Keratinocyte (primary cell): ENCODE results near the gene ZBTB7B. TPM values are rescaled to one million over a fixed set of nuclear protein-coding genes. Genes with fewer than 3 reads are reported as not detected.
A peak's percentile ranks its signal among the peaks of the same experiment; 100 is the strongest.

Experiments used
- DNase-seq: peaks from one replicate; pipeline ENCODE4 v3.0.0-alpha.2; 2011; ENCODE audit warnings: low read depth, missing footprints, low spot score
- FAIRE-seq: peaks from 2 replicates; lab custom pipeline; 2011; peaks lifted over from hg19 to GRCh38; lab: Jason Lieb, UNC
- H2AFZ ChIP-seq: 2 replicates; pipeline ENCODE4 v1.6.0; 2012; ENCODE audit warnings: low read length, control low read depth, inconsistent platforms; ENCODE audit not compliant: control insufficient read depth
- H3K27ac ChIP-seq: 2 replicates; pipeline ENCODE4 v1.5.1; 2011; ENCODE audit warnings: low read length; ENCODE audit not compliant: control insufficient read depth, insufficient read depth
- H3K27me3 ChIP-seq: 3 replicates; pipeline ENCODE4 v1.6.0; 2011; ENCODE audit warnings: low read length; ENCODE audit not compliant: control insufficient read depth, insufficient read depth; ENCODE audit errors: extremely low read depth
- H3K36me3 ChIP-seq, 2 experiments: 2 replicates in 1 of 2; 3 replicates in 1 of 2; pipeline ENCODE4 v1.5.1; 2011; ENCODE audit warnings: low read length in 2 of 2, mild to moderate bottlenecking in 1 of 2; ENCODE audit not compliant: control insufficient read depth in 2 of 2, insufficient read depth in 2 of 2; ENCODE audit errors: extremely low read depth in 1 of 2
- H3K4me1 ChIP-seq: 3 replicates; pipeline ENCODE4 v1.5.1; 2011; ENCODE audit warnings: low read length; ENCODE audit not compliant: control insufficient read depth, insufficient read depth; ENCODE audit errors: extremely low read depth
- H3K4me2 ChIP-seq: 3 replicates; pipeline ENCODE4 v1.6.0; 2011; ENCODE audit warnings: low read depth, low read length; ENCODE audit not compliant: control insufficient read depth, insufficient read depth; ENCODE audit errors: extremely low read depth
- H3K4me3 ChIP-seq, 3 experiments: fragments of 200-600 bp in 1 of 3; sonication (generic) in 1 of 3; 2 replicates in 2 of 3; 3 replicates in 1 of 3; pipeline ENCODE4 v1.5.1; 2011 to 2016; ENCODE audit warnings: low read length in 3 of 3, mild to moderate bottlenecking in 3 of 3, control low read depth in 2 of 3, inconsistent platforms in 1 of 3, low read depth in 1 of 3, mixed read lengths in 1 of 3, mixed run types in 1 of 3, moderate library complexity in 1 of 3; ENCODE audit not compliant: control insufficient read depth in 2 of 3, insufficient read depth in 2 of 3; ENCODE audit errors: extremely low read depth in 1 of 3
- H3K79me2 ChIP-seq: 2 replicates; pipeline ENCODE4 v1.6.0; 2012; ENCODE audit warnings: low read length; ENCODE audit not compliant: control insufficient read depth, insufficient read depth
- H3K9ac ChIP-seq: 3 replicates; pipeline ENCODE4 v1.6.0; 2011; ENCODE audit warnings: low read length; ENCODE audit not compliant: control insufficient read depth, insufficient read depth; ENCODE audit errors: extremely low read depth
- H3K9me1 ChIP-seq: 3 replicates; pipeline ENCODE4 v1.6.0; 2011; ENCODE audit warnings: low read length; ENCODE audit not compliant: control insufficient read depth, insufficient read depth; ENCODE audit errors: extremely low read depth
- H3K9me3 ChIP-seq: 2 replicates; pipeline ENCODE4 v1.5.1; 2012; ENCODE audit warnings: low read depth, low read length; ENCODE audit not compliant: control insufficient read depth
- H4K20me1 ChIP-seq: 3 replicates; pipeline ENCODE4 v1.6.0; 2011; ENCODE audit warnings: low read length; ENCODE audit not compliant: control insufficient read depth, insufficient read depth; ENCODE audit errors: extremely low read depth
- CTCF ChIP-seq, 3 experiments: IDR thresholded peaks in 1 of 3; conservative IDR thresholded peaks in 1 of 3; optimal IDR thresholded peaks in 1 of 3; 2 replicates in 2 of 3; 3 replicates in 1 of 3; pipeline versions ENCODE3 to v1.5.1; 2011; ENCODE audit warnings: low read length in 3 of 3, mild to moderate bottlenecking in 3 of 3, moderate library complexity in 2 of 3, control low read depth in 1 of 3, inconsistent platforms in 1 of 3; ENCODE audit not compliant: insufficient read depth in 2 of 3; ENCODE audit errors: extremely low read depth in 1 of 3
- EZH2 ChIP-seq: IDR thresholded peaks from one replicate; pipeline ENCODE4 v1.6.1; 2012; ENCODE audit warnings: inconsistent platforms, mild to moderate bottlenecking, low read length, moderate library complexity
- dilution Hi-C: fragments of 300-500 bp; cut with MboI; formaldehyde crosslinking; loops from one replicate; pipeline ENCODE4 v1.7.0; 2020; ENCODE audit warnings: low sequenced_read_pairs; ENCODE audit not compliant: extremely low pct_ligation_motif_present
- polyA plus RNA-seq, 5 experiments: library from polyadenylated mRNA; depleted of rRNA in 3 of 5; stranded (reverse) in 3 of 5; stranded (forward) in 1 of 5; unstranded in 1 of 5; fragments of >200 nt; gene quantifications; 1 replicate in 1 of 5; 2 replicates in 3 of 5; 3 replicates in 1 of 5; pipeline versions ENCODE4 v1.2.1 to v1.2.3, GENCODE V29; 2011 to 2012; ENCODE audit warnings: missing spikeins in 2 of 5, low read depth in 1 of 5, low replicate concordance in 1 of 5

The ZBTB7B gene
- polyA plus RNA-seq, 1 donor (not counting 4 experiments of a cell fraction or from before 2014, with no cell fraction given): 20.9 TPM

GRCh38 chr1:155051777-155052398 lies 49.3 kb downstream of the ZBTB7B start:
- Histone ChIP-seq H3K9ac (peak overlapping the region; percentile 84), H3K27ac (peak overlapping the region; percentile 77)

DNA sequence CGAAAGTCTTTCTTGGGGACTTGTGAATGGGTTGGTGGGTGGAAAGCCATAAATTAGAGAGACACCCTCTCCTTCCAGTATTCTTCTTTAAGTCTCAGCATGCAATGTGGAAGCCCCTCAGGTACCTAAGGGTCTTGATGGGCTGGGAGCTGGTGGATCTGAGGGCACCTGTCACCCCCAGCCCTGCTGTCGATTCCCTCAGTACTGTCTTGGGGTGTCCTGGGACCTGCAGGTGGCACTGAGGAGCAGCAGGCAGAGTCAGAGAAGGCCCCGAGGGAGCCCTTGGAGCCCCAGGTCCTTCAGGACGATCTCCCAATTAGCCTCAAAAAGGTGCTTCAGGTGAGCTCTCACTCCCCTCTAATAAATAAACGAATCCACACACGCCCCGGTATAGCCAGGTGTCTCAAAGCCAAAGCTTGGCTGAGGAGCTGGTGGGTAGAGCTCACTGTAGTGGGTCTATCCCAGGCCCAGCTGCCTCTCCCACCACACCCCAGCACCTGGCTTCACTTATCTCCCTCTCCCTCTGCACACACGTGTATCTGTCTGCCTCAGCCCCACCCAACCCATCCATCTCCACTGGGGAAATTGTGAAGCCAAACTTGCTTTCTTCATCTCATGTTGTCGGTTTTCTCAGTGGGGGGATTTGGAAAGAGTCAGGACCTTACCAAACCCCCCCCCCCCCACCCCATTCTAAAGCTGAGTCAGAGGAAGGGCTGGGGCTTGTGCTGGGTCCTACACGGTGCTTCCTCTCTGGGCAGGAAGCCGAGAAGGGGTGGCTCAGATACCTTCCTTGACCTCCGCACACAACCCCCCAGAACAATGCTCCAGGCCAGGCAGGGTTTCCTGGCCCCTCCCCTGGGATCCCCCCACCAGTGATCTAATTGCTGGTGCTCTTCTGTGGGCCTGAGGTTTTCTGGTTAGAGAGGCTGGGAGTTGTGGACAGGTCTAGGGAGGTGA lies 50.1 kb downstream of the ZBTB7B start:
- DNase-seq (no peak), FAIRE-seq (peak; percentile 43)
- dilution Hi-C loops: no loop called here
- H3K9me1 ChIP-seq: no peaks in the 10 kb centered on the region
- peak overlapping the region; percentile 77 for H3K27ac ChIP-seq
- H2AFZ ChIP-seq: no peak overlapping the region
- H3K27me3 ChIP-seq: no peaks in the 10 kb centered on the region
- H3K4me1 ChIP-seq: peaks cover 27% of the 10 kb centered on the region
- H3K79me2 ChIP-seq: peaks cover 33% of the 10 kb centered on the region
- peak overlapping the region; percentile 95 for H3K4me2 ChIP-seq
- peak overlapping the region; percentile 75 to 93 (median 91) for H3K4me3 ChIP-seq
- peak overlapping the region; percentile 84 for H3K9ac ChIP-seq
- no peaks in the 10 kb centered on the region for H4K20me1 ChIP-seq
- H3K9me3 ChIP-seq: no peaks in the 10 kb centered on the region
- TF ChIP-seq CTCF (optimal IDR thresholded peaks at IDR 0.05 in 1 of 3, IDR thresholded peaks at IDR 0.05 in 1 of 3, conservative IDR thresholded peaks at IDR 0.05 in 1 of 3; ENCODE audit: extremely low read depth in 1 of 3, insufficient read depth in 2 of 3, low read length in 3 of 3): peak in 2 of 3 experiments; percentile 58 to 69
- TF ChIP-seq EZH2: no peak
- peaks cover 22 to 26% of the 10 kb centered on the region in 2 experiments for H3K36me3 ChIP-seq

More at GRCh38 chr1:155051777-155052398, 49.3 kb downstream of the ZBTB7B start:
- H3K36me3 ChIP-seq: peaks cover 15 to 19% of the 10 kb centered on the region in 2 experiments
- peak overlapping the region; percentile 95 for H3K4me2 ChIP-seq
- H2AFZ ChIP-seq: peak overlapping the region; percentile 22
- dilution Hi-C loops: no loop called here
- H3K4me3 ChIP-seq: peak overlapping the region; percentile 75 to 93 (median 91)
- H3K27me3 ChIP-seq: no peaks in the 10 kb centered on the region
- H3K9me1 ChIP-seq: no peaks in the 10 kb centered on the region
- DNase-seq: no peak
- peak; percentile 5 for FAIRE-seq
- H4K20me1 ChIP-seq: no peaks in the 10 kb centered on the region
- H3K4me1 ChIP-seq: peaks cover 27% of the 10 kb centered on the region
- no peaks in the 10 kb centered on the region for H3K9me3 ChIP-seq
- peaks cover 33% of the 10 kb centered on the region for H3K79me2 ChIP-seq
- TF ChIP-seq EZH2: no peak
- no peak for TF ChIP-seq CTCF (optimal IDR thresholded peaks at IDR 0.05 in 1 of 3, IDR thresholded peaks at IDR 0.05 in 1 of 3, conservative IDR thresholded peaks at IDR 0.05 in 1 of 3; ENCODE audit: extremely low read depth in 1 of 3, insufficient read depth in 2 of 3, low read length in 3 of 3)
